ENCODE results near the gene TPO.

Gene TPO

GRCh38 chr2:1496359-1496821 lies 83.1 kb downstream of the TPO start:
- no peak overlapping the region for H3K4me3 Mint-ChIP-seq
- ATAC-seq (replicated peaks) (no peak), DNase-seq (no peak)
- no peaks in the 10 kb centered on the region for H3K4me1 Mint-ChIP-seq (ENCODE audit: low read depth in 2 of 2)
- no peaks in the 10 kb centered on the region for H3K9me3 Mint-ChIP-seq
- no peaks in the 10 kb centered on the region for H3K27me3 Mint-ChIP-seq
- no peaks in the 10 kb centered on the region for H3K36me3 Mint-ChIP-seq (ENCODE audit: insufficient read depth)
- H3K27ac Mint-ChIP-seq = no peak overlapping the region

- H3K4me3 Mint-ChIP-seq = no peak overlapping the region
- H3K36me3 Mint-ChIP-seq (ENCODE audit: insufficient read depth) = no peaks in the 10 kb centered on the region
- DNase-seq = no peak
- no peaks in the 10 kb centered on the region for H3K9me3 Mint-ChIP-seq
- no peaks in the 10 kb centered on the region for H3K4me1 Mint-ChIP-seq (ENCODE audit: low read depth in 2 of 2)
- no peak for ATAC-seq (replicated peaks)
- no peaks in the 10 kb centered on the region for H3K27me3 Mint-ChIP-seq
- H3K27ac Mint-ChIP-seq = no peak overlapping the region
These were observed 83.9 kb downstream of the TPO start for GRCh38 chr2:1497122-1497611.

GRCh38 chr2:1498176-1498575 lies 84.9 kb downstream of the TPO start:
- Mint-ChIP-seq H3K9me3 (no peaks in the 10 kb centered on the region), H3K27ac (no peak overlapping the region), H3K27me3 (no peaks in the 10 kb centered on the region), H3K4me1 (ENCODE audit: low read depth in 2 of 2) (no peaks in the 10 kb centered on the region), H3K36me3 (ENCODE audit: insufficient read depth) (no peaks in the 10 kb centered on the region), H3K4me3 (no peak overlapping the region)
- DNase-seq (no peak), ATAC-seq (replicated peaks) (no peak)

- no peaks in the 10 kb centered on the region for H3K9me3 Mint-ChIP-seq
- H3K27ac Mint-ChIP-seq = no peak overlapping the region
- H3K4me1 Mint-ChIP-seq (ENCODE audit: low read depth in 2 of 2) = no peaks in the 10 kb centered on the region
- no peaks in the 10 kb centered on the region for H3K36me3 Mint-ChIP-seq (ENCODE audit: insufficient read depth)
- DNase-seq = no peak
- no peak overlapping the region for H3K4me3 Mint-ChIP-seq
- no peak for ATAC-seq (replicated peaks)
- no peaks in the 10 kb centered on the region for H3K27me3 Mint-ChIP-seq
These were observed 86.0 kb downstream of the TPO start for GRCh38 chr2:1499033-1499795.

DNA sequence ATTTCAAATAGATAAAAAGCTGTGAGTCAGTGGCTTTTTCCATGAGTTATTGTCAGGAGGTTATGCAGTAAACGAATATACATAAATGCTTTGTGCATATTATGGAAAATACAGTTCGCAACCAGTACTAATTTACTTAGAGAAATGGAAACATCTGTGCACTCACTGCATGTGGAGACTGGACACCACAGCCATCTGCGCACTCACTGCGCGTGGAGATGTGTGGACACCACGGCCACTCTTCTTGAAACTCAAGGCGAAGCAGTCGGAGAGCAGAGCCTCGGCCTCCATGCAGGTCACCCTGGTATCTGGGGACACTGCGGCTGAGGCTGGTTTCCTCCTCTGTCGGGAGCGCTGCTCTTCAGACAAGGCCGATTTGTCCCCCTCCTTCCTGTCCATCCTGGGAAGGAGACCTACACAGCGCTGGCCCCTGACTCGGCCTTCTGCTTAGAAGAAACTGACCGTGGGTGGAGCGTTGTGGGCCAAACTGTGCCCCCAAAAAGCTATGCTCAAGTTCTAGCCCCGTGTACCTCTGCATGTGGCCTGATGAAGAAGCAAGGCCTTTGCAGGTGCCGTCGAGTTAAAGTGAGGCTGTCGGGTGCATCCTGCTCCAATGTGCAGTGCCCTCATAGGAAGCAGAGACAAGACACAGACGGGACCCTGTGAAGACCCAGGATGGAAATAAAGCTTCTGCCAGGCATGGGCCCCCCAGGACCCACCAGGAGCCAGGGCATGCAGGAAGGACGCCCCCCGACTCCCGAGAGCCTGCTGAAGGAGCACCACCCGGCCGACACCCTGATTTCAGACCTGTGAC lies 88.0 kb downstream of the TPO start:
- no peak overlapping the region for H3K4me3 Mint-ChIP-seq
- H3K4me1 Mint-ChIP-seq (ENCODE audit: low read depth in 2 of 2) = no peaks in the 10 kb centered on the region
- no peaks in the 10 kb centered on the region for H3K36me3 Mint-ChIP-seq (ENCODE audit: insufficient read depth)

DNA sequence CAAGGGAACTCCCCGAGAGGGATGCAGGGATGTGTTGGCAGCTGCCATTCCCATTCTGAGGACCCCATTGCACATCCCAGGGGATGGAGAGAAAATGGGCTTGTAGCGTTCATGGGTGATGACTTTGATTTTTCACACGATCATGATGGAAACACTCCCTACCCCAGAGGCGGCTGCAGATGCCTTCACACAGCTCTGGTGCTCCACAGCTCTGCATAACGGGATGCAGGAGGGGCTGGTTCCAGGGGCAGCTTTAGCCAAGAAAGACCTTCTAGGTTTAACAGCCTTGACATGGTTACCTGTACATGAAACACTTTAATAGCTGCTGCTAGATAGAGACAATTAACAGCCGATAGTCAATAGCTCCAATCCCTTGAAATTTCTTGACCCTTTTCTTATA lies 88.7 kb downstream of the TPO start:
- H3K36me3 Mint-ChIP-seq (ENCODE audit: insufficient read depth) = no peaks in the 10 kb centered on the region
- no peaks in the 10 kb centered on the region for H3K4me1 Mint-ChIP-seq (ENCODE audit: low read depth in 2 of 2)
- no peaks in the 10 kb centered on the region for H3K27me3 Mint-ChIP-seq
- ATAC-seq (replicated peaks) = no peak
- H3K27ac Mint-ChIP-seq = no peak overlapping the region
- no peak overlapping the region for H3K4me3 Mint-ChIP-seq
- H3K9me3 Mint-ChIP-seq = no peaks in the 10 kb centered on the region
- no peak for DNase-seq

More for the DNA sequence above, 88.0 kb downstream of the TPO start:
- H3K9me3 Mint-ChIP-seq = no peaks in the 10 kb centered on the region
- H3K27ac Mint-ChIP-seq = no peak overlapping the region
- DNase-seq (no peak), ATAC-seq (replicated peaks) (no peak)
- H3K27me3 Mint-ChIP-seq = no peaks in the 10 kb centered on the region

- no peak overlapping the region for H3K4me3 Mint-ChIP-seq
- no peaks in the 10 kb centered on the region for H3K4me1 Mint-ChIP-seq (ENCODE audit: low read depth in 2 of 2)
- no peaks in the 10 kb centered on the region for H3K36me3 Mint-ChIP-seq (ENCODE audit: insufficient read depth)
- no peak for DNase-seq
- ATAC-seq (replicated peaks) = no peak
- no peaks in the 10 kb centered on the region for H3K9me3 Mint-ChIP-seq
- no peaks in the 10 kb centered on the region for H3K27me3 Mint-ChIP-seq
- no peak overlapping the region for H3K27ac Mint-ChIP-seq
These were observed 89.6 kb downstream of the TPO start for GRCh38 chr2:1502891-1503304.

DNA sequence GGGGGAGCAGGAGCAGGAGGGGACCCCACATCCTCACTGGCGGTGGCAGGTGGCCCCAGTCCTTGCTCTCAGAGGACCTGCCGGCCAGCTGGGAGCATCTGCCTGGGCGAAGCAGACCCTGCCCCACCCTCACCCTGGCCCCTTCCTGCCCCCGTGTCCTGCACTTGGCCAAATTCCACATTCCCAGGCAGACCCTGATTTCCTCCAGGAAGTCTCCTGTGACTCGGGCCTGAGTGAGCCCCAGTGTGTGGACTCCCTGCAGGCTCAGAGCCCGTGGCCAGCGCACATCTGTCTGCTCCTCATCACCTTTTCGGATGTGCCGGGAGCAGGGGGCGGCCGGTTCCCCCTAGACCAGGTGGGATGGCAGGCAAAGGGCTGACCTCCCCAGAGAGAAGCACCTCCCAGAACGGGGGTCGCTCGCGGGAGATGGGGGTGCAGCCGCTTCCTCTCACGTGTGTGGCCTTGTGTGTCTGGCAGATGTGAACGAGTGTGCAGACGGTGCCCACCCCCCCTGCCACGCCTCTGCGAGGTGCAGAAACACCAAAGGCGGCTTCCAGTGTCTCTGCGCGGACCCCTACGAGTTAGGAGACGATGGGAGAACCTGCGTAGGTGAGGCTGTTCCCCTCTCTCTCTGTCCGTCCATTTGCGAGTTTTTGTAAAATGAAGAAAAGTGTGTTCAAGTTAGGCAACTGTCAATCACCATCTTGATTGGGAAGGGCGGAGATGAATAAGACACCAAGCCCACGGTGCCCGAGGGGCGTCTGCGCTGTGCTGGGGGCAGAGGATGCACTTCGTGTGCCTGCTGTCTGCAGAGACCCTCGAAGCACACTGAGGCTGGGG lies 90.4 kb downstream of the TPO start:
- no peak for DNase-seq
- Mint-ChIP-seq H3K9me3 (no peaks in the 10 kb centered on the region), H3K27ac (no peak overlapping the region), H3K36me3 (ENCODE audit: insufficient read depth) (no peaks in the 10 kb centered on the region), H3K4me3 (no peak overlapping the region), H3K4me1 (ENCODE audit: low read depth in 2 of 2) (no peaks in the 10 kb centered on the region), H3K27me3 (no peaks in the 10 kb centered on the region)
- no peak for ATAC-seq (replicated peaks)

GRCh38 chr2:1504311-1504750 lies 91.1 kb downstream of the TPO start:
- H3K9me3 Mint-ChIP-seq = no peaks in the 10 kb centered on the region

DNA sequence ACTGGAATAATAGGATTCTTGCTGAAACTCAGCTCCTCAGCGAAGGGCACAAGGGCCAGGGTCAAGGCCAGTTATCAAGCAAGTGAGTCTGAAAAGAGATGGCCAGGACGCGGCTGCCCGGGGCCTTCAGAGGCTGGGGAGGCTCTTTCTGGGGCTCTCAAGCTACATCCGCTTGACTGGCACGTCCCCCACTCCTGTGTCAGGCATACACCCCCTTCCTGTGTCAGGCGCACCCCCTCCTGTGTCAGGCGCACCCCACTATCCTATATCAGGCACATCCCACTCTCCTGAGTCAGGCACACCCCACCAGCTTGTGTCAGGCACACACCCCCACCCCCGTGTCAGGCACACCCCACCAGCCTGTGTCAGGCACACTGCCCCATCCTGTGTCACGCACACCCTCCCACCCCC lies 91.8 kb downstream of the TPO start:
- Mint-ChIP-seq H3K4me3 (no peak overlapping the region), H3K9me3 (no peaks in the 10 kb centered on the region), H3K27ac (no peak overlapping the region), H3K27me3 (peaks cover 7 to 12% of the 10 kb centered on the region in 2 donors), H3K36me3 (ENCODE audit: insufficient read depth) (no peaks in the 10 kb centered on the region), H3K4me1 (ENCODE audit: low read depth in 2 of 2) (peaks cover 3 to 9% of the 10 kb centered on the region in 2 donors)
- DNase-seq = no peak
- no peak for ATAC-seq (replicated peaks)

More at GRCh38 chr2:1504311-1504750, 91.1 kb downstream of the TPO start:
- no peak for DNase-seq
- no peak for ATAC-seq (replicated peaks)
- no peak overlapping the region for H3K27ac Mint-ChIP-seq
- H3K4me3 Mint-ChIP-seq = no peak overlapping the region
- H3K4me1 Mint-ChIP-seq (ENCODE audit: low read depth in 2 of 2) = peaks cover 0 to 4% of the 10 kb centered on the region in 2 donors
- no peaks in the 10 kb centered on the region for H3K36me3 Mint-ChIP-seq (ENCODE audit: insufficient read depth)
- H3K27me3 Mint-ChIP-seq = peaks cover under 1 to 5% of the 10 kb centered on the region in 2 donors

DNA sequence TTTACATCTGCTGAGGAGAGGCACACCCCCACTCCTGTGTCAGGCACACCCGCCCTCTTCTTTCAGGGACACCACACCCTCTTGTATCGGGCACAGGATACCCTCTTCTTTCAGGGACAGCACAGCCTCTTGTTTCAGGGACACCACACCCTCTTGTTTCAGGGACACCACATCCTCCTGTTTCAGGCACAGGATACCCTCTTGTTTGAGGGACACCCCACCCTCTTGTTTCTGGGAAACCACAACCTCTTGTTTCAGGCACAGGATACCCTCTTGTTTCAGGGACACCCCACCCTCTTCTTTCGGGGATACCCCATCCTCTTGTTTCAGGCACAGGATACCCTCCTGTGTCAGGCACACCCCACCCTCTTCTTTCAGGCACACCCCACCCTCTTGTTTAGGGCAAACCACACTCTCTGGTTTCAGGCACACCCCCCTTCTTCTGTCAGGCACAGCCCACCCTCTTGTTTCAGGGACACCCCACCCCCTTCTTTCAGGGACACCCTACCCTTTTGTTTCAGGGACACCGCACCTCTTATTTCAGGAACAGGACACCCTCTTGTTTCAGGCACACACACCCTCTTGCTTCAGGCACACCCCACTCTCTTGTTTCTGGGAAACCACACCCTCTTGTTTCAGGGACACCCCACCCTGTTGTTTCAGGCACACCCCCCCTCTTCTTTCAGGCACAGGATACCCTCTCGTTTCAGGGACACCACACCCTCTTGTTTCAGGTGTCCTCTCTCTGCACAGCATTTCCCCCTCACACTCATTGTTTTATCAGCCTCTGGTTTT lies 96.2 kb downstream of the TPO start:
- no peaks in the 10 kb centered on the region for H3K9me3 Mint-ChIP-seq
- peak overlapping the region in 1 of 2 donors; percentile 30 for H3K27ac Mint-ChIP-seq
- ATAC-seq (replicated peaks) (peak; percentile 35), DNase-seq (no peak)
- H3K4me3 Mint-ChIP-seq = peak overlapping the region; percentile 26 to 41
- H3K36me3 Mint-ChIP-seq (ENCODE audit: insufficient read depth) = no peaks in the 10 kb centered on the region
- peaks cover 9 to 30% of the 10 kb centered on the region in 2 donors for H3K27me3 Mint-ChIP-seq
- peaks cover 3 to 9% of the 10 kb centered on the region in 2 donors for H3K4me1 Mint-ChIP-seq (ENCODE audit: low read depth in 2 of 2)

- H3K27me3 Mint-ChIP-seq = peaks cover 9 to 30% of the 10 kb centered on the region in 2 donors
- peak overlapping the region in 1 of 2 donors; percentile 30 for H3K27ac Mint-ChIP-seq
- peaks cover 3 to 9% of the 10 kb centered on the region in 2 donors for H3K4me1 Mint-ChIP-seq (ENCODE audit: low read depth in 2 of 2)
- H3K36me3 Mint-ChIP-seq (ENCODE audit: insufficient read depth) = no peaks in the 10 kb centered on the region
- ATAC-seq (replicated peaks) = no peak
- no peaks in the 10 kb centered on the region for H3K9me3 Mint-ChIP-seq
- H3K4me3 Mint-ChIP-seq = no peak overlapping the region
- DNase-seq = no peak
These were observed 96.9 kb downstream of the TPO start for GRCh38 chr2:1510176-1510575.
